ENCODE data around the gene PGM2L1.

GRCh38 chr11:74442636-74443035 lies 44.4 kb upstream of the PGM2L1 start:
- TF ChIP-seq CTCF (IDR thresholded peaks at IDR 0.05) (no peak), POLR2A (IDR thresholded peaks at IDR 0.05) (no peak)

Measured in uterus (tissue), 2 donors.